K562 (cell line): ENCODE data around the gene ABHD16A. TPM values are rescaled to one million over a fixed set of nuclear protein-coding genes. Genes with fewer than 3 reads are reported as not detected.

ENCODE experiments used
- ATAC-seq: fragments of 200-7000 bp; cut with Tn5 transposase; 3 replicates; pipeline ENCODE4 v1.9.1; 2020; ENCODE audit warnings: moderate library complexity
- BruUV-seq: library from RNA; stranded (reverse); fragments of 400-500 nt; replicated peaks from 2 replicates; lab custom pipeline; 2021; lab: Mats Ljungman, UMichigan
- CTCF ChIA-PET: fragments of 300-600 bp; formaldehyde crosslinking; extraction: SDS; loops from one replicate; lab custom pipeline; 2021; ENCODE audit warnings: low intra/inter-chr PET ratio; lab: Yijun Ruan, JAX
- POLR2A ChIA-PET: fragments of 300-600, 350-650 bp; sonication (Branson Sonifier 250); formaldehyde crosslinking; extraction: SDS; loops from one replicate; lab custom pipeline; 2021; ENCODE audit warnings: antibody characterized with exemption, inconsistent platforms; lab: Yijun Ruan, JAX
- DNase-seq, 4 experiments: peaks; one replicate each; pipeline versions ENCODE4 v3.0.0 to v3.0.0-alpha.2; 2011 to 2018; ENCODE audit warnings: low spot score in 3 of 4, mixed read lengths in 3 of 4; ENCODE audit errors: extremely low read depth in 1 of 4
- FAIRE-seq: peaks from 2 replicates; lab custom pipeline; 2011; peaks lifted over from hg19 to GRCh38; lab: Jason Lieb, UNC
- H2AFZ ChIP-seq: 2 replicates; pipeline ENCODE4 v1.6.0; 2011; ENCODE audit warnings: low read depth, low read length, control low read depth, inconsistent platforms
- H3K27ac ChIP-seq: fragments of 200-600 bp; 3 replicates; pipeline ENCODE4 v1.8.0; 2011; ENCODE audit warnings: low read depth, mild to moderate bottlenecking, control low read depth, inconsistent platforms, low read length, moderate library complexity, mixed read lengths; ENCODE audit errors: extremely low read depth
- H3K27me3 ChIP-seq, 2 experiments: fragments of 300-600 bp in 1 of 2; 2 replicates in 1 of 2; 3 replicates in 1 of 2; pipeline versions ENCODE4 v1.6.0 to v1.8.0; 2011; ENCODE audit warnings: inconsistent platforms in 2 of 2, low read length in 2 of 2, mild to moderate bottlenecking in 1 of 2, mixed read lengths in 1 of 2, moderate library complexity in 1 of 2; ENCODE audit not compliant: control insufficient read depth in 2 of 2, insufficient read depth in 2 of 2
- H3K36me3 ChIP-seq: fragments of 300-600 bp; 3 replicates; pipeline ENCODE4 v1.8.0; 2011; ENCODE audit warnings: mild to moderate bottlenecking, low read length, inconsistent platforms; ENCODE audit not compliant: control insufficient read depth, insufficient read depth
- H3K4me1 ChIP-seq, 2 experiments: fragments of 200-600 bp in 1 of 2; replicated peaks in 1 of 2; 2 replicates in 1 of 2; 3 replicates in 1 of 2; pipeline versions ENCODE4 v1.5.1 to v1.8.0; 2011; ENCODE audit warnings: inconsistent platforms in 2 of 2, low read length in 2 of 2, mild to moderate bottlenecking in 1 of 2, mixed read lengths in 1 of 2, moderate library complexity in 1 of 2; ENCODE audit not compliant: control insufficient read depth in 2 of 2, insufficient read depth in 2 of 2
- H3K4me2 ChIP-seq: 2 replicates; pipeline ENCODE4 v1.6.1; 2011; ENCODE audit warnings: low read length, control low read depth, inconsistent platforms, mixed read lengths; ENCODE audit not compliant: insufficient read depth
- H3K4me3 ChIP-seq: fragments of 200-600 bp; sonication (generic), shearing (Covaris generic); 2 replicates; pipeline ENCODE4 v1.5.1; 2016; ENCODE audit warnings: control low read depth, inconsistent platforms
- H3K79me2 ChIP-seq: fragments of 200-600 bp; 3 replicates; pipeline ENCODE4 v1.8.0; 2011; ENCODE audit warnings: low read length, inconsistent platforms; ENCODE audit not compliant: control insufficient read depth, insufficient read depth
- H3K9ac ChIP-seq, 2 experiments: 2 replicates each; pipeline versions ENCODE4 v1.6.0 to v1.6.1; 2011; ENCODE audit warnings: low read depth in 2 of 2, low read length in 2 of 2, control low read depth in 1 of 2, inconsistent platforms in 1 of 2, mild to moderate bottlenecking in 1 of 2, mixed read lengths in 1 of 2; ENCODE audit not compliant: insufficient read depth in 1 of 2
- H3K9me1 ChIP-seq: one replicate; pipeline ENCODE4 v1.6.0; 2011; ENCODE audit warnings: inconsistent platforms, mild to moderate bottlenecking, low read length, moderate library complexity; ENCODE audit not compliant: control insufficient read depth, insufficient read depth
- H3K9me3 ChIP-seq: replicated peaks from 2 replicates; pipeline ENCODE4 v1.5.1; 2011; ENCODE audit warnings: low read depth, low read length, inconsistent platforms; ENCODE audit not compliant: control insufficient read depth, insufficient read depth
- H4K20me1 ChIP-seq: replicated peaks from 2 replicates; pipeline ENCODE4 v1.6.1; 2011; ENCODE audit warnings: low read length, inconsistent platforms, mixed read lengths; ENCODE audit not compliant: control insufficient read depth, insufficient read depth
- AFF4 ChIP-seq: sonication (generic); formaldehyde crosslinking; IDR thresholded peaks from 2 replicates; pipeline ENCODE4 v1.8.0; 2023; ENCODE audit warnings: mild to moderate bottlenecking, missing genetic modification reagents
- CHD1 ChIP-seq: fragments of 200-600 bp; sonication (generic); IDR thresholded peaks from one replicate; pipeline ENCODE4 v1.6.1; 2012; ENCODE audit warnings: mild to moderate bottlenecking, moderate library complexity, low read length, inconsistent platforms
- CREB3L1 ChIP-seq: fragments of 450-650 bp; IDR thresholded peaks from 2 replicates; pipeline ENCODE4 v1.6.1; 2014; ENCODE audit warnings: low read depth, mild to moderate bottlenecking, moderate library complexity, borderline replicate concordance
- CTBP1 ChIP-seq: fragments of 450-650 bp; IDR thresholded peaks from 2 replicates; pipeline ENCODE4 v1.6.1; 2016; ENCODE audit warnings: borderline replicate concordance
- CXXC5 ChIP-seq: fragments of 250-450 bp; sonication (Bioruptor Pico); IDR thresholded peaks from 2 replicates; pipeline ENCODE4 v1.8.0; 2022; ENCODE audit warnings: inconsistent platforms, mild to moderate bottlenecking, moderate library complexity
- KLF13 ChIP-seq: fragments of 450-650 bp; IDR thresholded peaks from 2 replicates; pipeline ENCODE4 v1.6.1; 2016; ENCODE audit warnings: missing genetic modification characterization, low read depth, mild to moderate bottlenecking, missing compliant biosample characterization, moderate library complexity, borderline replicate concordance
- NCOA4 ChIP-seq: fragments of 450-650 bp; IDR thresholded peaks from 2 replicates; pipeline ENCODE4 v1.6.1; 2018; ENCODE audit warnings: mild to moderate bottlenecking; ENCODE audit not compliant: partially characterized antibody
- NFXL1 ChIP-seq: fragments of 450-650 bp; formaldehyde crosslinking; IDR thresholded peaks from 2 replicates; pipeline ENCODE4 v1.4.0; 2021; ENCODE audit warnings: mild to moderate bottlenecking
- PHB2 ChIP-seq: fragments of 450-650 bp; IDR thresholded peaks from 2 replicates; pipeline ENCODE4 v1.6.1; 2017; ENCODE audit warnings: low read depth
- SMAD3 ChIP-seq: fragments of 450-650 bp; formaldehyde crosslinking; conservative IDR thresholded peaks from 2 replicates; pipeline ENCODE4 v1.4.0; 2020; ENCODE audit warnings: mild to moderate bottlenecking
- TSC22D4 ChIP-seq: fragments of 450-650 bp; IDR thresholded peaks from 2 replicates; pipeline ENCODE4 v1.6.1; 2016; ENCODE audit warnings: missing genetic modification characterization, missing biosample characterization, control low read depth
- ZC3H4 ChIP-seq: sonication (generic); formaldehyde crosslinking; IDR thresholded peaks from 2 replicates; pipeline ENCODE4 v1.9.0; 2021; ENCODE audit warnings: missing genetic modification reagents, borderline replicate concordance
- ZEB2 ChIP-seq: fragments of 450-650 bp; IDR thresholded peaks from 2 replicates; pipeline ENCODE4 v1.6.1; 2016
- ZNF143 ChIP-seq: sonication (generic); formaldehyde crosslinking; IDR thresholded peaks from 2 replicates; pipeline ENCODE4 v1.9.0; 2022; ENCODE audit warnings: mild to moderate bottlenecking, missing genetic modification reagents
- ZNF324 ChIP-seq: fragments of 250-450 bp; sonication (Bioruptor Pico); IDR thresholded peaks from 2 replicates; pipeline ENCODE4 v1.4.0; 2020; ENCODE audit warnings: mild to moderate bottlenecking
- WGBS: fragments of 100-300 bp; shearing (Covaris generic); methylation state at CpG from one replicate; pipeline ENCODE4 v1.1.6; 2016; ENCODE audit warnings: low coverage, mixed read lengths; ENCODE audit not compliant: insufficient coverage; ENCODE audit errors: missing lambda C conversion rate; 5-methylcytosine and 5-hydroxymethylcytosine counted together
- in situ Hi-C: fragments of 300-500 bp; cut with MboI; formaldehyde crosslinking; loops from 4 replicates; pipeline ENCODE4 v1.15.0; 2018; ENCODE audit warnings: inconsistent platforms, mixed read lengths
- intact Hi-C: fragments of 100-400 bp; cut with micrococcal nuclease; formaldehyde crosslinking; loops from 2 replicates; pipeline ENCODE4 v1.14.2; 2022
- polyA plus RNA-seq, 8 experiments: library from polyadenylated mRNA; depleted of rRNA in 4 of 8; stranded (reverse) in 5 of 8; unstranded in 3 of 8; fragments of >200 nt; fragmentation: Nextera tagmentation in 2 of 8; fragmentation: Illumina TruSeq in 1 of 8; extraction: Ambion mirVana in 2 of 8; extraction: Trizol in 1 of 8; gene quantifications; 2 replicates each; pipeline versions ENCODE4 v1.2.1 to v1.2.3, GENCODE V29; 2011 to 2014; ENCODE audit warnings: inconsistent platforms in 1 of 8, missing spikeins in 1 of 8
- total RNA-seq, 7 experiments: library from RNA; depleted of rRNA in 6 of 7; stranded (reverse); fragments of >200 nt in 6 of 7; fragmentation: Illumina TruSeq in 2 of 7; extraction: Trizol in 2 of 7; gene quantifications; 2 replicates each; pipeline versions ENCODE4 v1.2.1 to v1.2.3, GENCODE V29; 2011 to 2021; ENCODE audit warnings: low replicate concordance in 1 of 7

ABHD16A gene
- total and polyA plus RNA-seq, 9 of the 15 experiments (the other 6 are each of a cell fraction or from before 2014, with no cell fraction given): 25.8 to 120 (median 81.6) TPM

GRCh38 chr6:31701666-31702404 is 1.3 kb downstream of the ABHD16A start (continued):
- TF ChIP-seq NCOA4 (no peak), SMAD3 (CRISPR knock-in tag) (no peak), TSC22D4 (no peak), ZNF143 (peak; percentile 56; the same call in 1 of the 2 replicates), ZC3H4 (CRISPR knock-in tag) (0 out of 2 replicates have a peak, but pooled peaks have one; percentile 75), CHD1 (peak; percentile 24)

- H3K9ac ChIP-seq: peak overlapping the region; percentile 32 to 93; a peak in 2 of 4 replicates
- CTCF ChIA-PET: no interaction called here
- 73% methylated on average over 5 of the region's 5 CpGs for WGBS
- TF ChIP-seq CTBP1 (no peak), CXXC5 (CRISPR knock-in tag) (no peak), AFF4 (CRISPR knock-in tag) (no peak), PHB2 (no peak), ZNF324 (no peak), KLF13 (no peak), SMAD3 (CRISPR knock-in tag) (no peak), ZEB2 (no peak), NFXL1 (CRISPR knock-in tag) (no peak), CREB3L1 (no peak)
Observed at GRCh38 chr6:31700740-31701401, 2.3 kb downstream of the ABHD16A start.

More at GRCh38 chr6:31700740-31701401, 2.3 kb downstream of the ABHD16A start:
- in situ Hi-C loops: no loop called here
- POLR2A ChIA-PET: interaction anchor here (0.6 to 9.7 kb wide), 6 partner anchors 9 to 38 kb away, joined by 3 to 158 read pairs (median 11); partner anchors contain the start of genes CSNK2B, GPANK1 and MSH5
- Histone ChIP-seq H2AFZ (no peak overlapping the region), H3K27me3 (no peaks in the 10 kb centered on the region), H3K9me1 (peaks cover 5% of the 10 kb centered on the region), H4K20me1 (no peaks in the 10 kb centered on the region; the same call in 1 of the 2 replicates), H3K4me1 (peaks cover 15 to 22% of the 10 kb centered on the region in 2 experiments), H3K27ac (peak overlapping the region; percentile 14; the same call in 1 of the 3 replicates), H3K36me3 (peaks cover 54% of the 10 kb centered on the region), H3K79me2 (peaks cover 54% of the 10 kb centered on the region), H3K4me3 (no peak overlapping the region), H3K4me2 (peak overlapping the region; percentile 87), H3K9me3 (no peaks in the 10 kb centered on the region)
- BruUV-seq: no TSS peak
- no peak for FAIRE-seq
- intact Hi-C loops: no loop called here
- no peak for DNase-seq
- no peak for ATAC-seq
